ENCODE data around the gene LPCAT3. TPM values are rescaled to one million over a fixed set of nuclear protein-coding genes. Genes with fewer than 3 reads are reported as not detected.

Gene LPCAT3
- polyA plus RNA-seq, 1 donor, result 20.1 TPM

DNA sequence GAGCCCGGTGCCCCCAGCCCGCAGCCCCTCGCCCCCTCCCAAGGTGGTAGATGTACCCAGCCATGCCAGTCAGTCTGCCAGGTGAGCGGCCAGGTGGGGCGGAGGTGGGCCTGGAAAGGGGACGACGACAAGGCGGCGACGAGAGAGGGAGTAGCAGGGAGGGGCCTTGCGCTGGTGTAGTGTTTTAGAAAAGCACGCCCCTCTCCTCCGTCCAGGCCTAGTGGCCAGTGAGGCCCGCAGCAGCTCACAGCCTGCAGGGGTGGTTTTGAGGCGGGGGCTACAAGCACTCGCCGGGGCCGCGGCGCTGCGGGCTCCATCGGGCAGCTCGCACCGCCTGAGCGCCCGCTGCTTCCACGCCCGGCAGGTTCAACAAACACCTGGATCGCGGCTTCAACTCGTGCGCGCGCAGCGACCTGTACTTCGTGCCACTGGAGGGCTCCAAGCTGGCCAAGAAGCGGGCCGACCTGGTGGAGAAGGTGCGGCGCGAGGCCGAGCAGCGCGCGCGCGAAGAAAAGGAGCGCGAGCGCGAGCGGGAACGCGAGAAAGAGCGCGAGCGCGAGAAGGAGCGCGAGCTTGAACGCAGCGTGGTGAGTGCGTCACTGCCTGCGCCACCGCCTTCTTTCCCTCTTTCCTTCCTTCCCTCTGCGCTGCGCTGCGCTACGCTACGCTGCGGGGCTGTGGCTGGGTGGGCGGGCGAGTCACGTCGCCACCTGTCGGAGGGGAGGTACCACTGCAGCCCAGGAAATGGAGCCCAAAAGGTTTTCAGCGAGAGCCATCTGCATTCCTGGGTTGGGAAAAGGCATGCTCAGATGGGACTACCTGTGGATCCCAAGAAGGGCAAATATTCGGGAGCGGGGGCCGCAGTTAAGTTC is 80.6 kb downstream of the LPCAT3 start:
- DNase-seq (ENCODE audit: low read depth), result peak; percentile 87

DNA sequence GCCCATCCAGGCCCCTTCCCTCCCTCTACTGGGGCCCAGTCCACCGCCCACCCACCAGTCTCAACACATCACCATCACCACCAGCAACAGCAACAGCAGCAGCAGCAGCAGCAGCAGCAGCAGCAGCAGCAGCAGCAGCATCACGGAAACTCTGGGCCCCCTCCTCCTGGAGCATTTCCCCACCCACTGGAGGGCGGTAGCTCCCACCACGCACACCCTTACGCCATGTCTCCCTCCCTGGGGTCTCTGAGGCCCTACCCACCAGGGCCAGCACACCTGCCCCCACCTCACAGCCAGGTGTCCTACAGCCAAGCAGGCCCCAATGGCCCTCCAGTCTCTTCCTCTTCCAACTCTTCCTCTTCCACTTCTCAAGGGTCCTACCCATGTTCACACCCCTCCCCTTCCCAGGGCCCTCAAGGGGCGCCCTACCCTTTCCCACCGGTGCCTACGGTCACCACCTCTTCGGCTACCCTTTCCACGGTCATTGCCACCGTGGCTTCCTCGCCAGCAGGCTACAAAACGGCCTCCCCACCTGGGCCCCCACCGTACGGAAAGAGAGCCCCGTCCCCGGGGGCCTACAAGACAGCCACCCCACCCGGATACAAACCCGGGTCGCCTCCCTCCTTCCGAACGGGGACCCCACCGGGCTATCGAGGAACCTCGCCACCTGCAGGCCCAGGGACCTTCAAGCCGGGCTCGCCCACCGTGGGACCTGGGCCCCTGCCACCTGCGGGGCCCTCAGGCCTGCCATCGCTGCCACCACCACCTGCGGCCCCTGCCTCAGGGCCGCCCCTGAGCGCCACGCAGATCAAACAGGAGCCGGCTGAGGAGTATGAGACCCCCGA is 81.4 kb downstream of the LPCAT3 start:
- DNase-seq (ENCODE audit: low read depth), result no peak

DNA sequence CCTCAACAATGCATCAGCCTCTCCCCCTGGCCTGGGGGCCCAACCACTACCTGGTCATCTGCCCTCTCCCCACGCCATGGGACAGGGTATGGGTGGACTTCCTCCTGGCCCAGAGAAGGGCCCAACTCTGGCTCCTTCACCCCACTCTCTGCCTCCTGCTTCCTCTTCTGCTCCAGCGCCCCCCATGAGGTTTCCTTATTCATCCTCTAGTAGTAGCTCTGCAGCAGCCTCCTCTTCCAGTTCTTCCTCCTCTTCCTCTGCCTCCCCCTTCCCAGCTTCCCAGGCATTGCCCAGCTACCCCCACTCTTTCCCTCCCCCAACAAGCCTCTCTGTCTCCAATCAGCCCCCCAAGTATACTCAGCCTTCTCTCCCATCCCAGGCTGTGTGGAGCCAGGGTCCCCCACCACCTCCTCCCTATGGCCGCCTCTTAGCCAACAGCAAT is 82.1 kb downstream of the LPCAT3 start:
- no peak for DNase-seq (ENCODE audit: low read depth)

DNA sequence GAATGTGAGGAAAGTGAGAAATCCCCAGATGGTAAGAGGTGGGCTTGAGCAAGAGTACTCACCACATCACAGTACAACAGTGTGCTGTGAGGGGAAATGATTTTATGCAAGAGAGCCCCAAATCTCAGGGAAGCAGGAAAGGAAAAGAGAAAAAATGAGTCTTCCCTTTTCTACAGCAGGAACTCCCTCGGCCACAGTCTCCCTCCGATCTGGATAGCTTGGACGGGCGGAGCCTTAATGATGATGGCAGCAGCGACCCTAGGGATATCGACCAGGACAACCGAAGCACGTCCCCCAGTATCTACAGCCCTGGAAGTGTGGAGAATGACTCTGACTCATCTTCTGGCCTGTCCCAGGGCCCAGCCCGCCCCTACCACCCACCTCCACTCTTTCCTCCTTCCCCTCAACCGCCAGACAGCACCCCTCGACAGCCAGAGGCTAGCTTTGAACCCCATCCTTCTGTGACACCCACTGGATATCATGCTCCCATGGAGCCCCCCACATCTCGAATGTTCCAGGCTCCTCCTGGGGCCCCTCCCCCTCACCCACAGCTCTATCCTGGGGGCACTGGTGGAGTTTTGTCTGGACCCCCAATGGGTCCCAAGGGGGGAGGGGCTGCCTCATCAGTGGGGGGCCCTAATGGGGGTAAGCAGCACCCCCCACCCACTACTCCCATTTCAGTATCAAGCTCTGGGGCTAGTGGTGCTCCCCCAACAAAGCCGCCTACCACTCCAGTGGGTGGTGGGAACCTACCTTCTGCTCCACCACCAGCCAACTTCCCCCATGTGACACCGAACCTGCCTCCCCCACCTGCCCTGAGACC is 82.7 kb downstream of the LPCAT3 start:
- DNase-seq (ENCODE audit: low read depth), result no peak

DNA sequence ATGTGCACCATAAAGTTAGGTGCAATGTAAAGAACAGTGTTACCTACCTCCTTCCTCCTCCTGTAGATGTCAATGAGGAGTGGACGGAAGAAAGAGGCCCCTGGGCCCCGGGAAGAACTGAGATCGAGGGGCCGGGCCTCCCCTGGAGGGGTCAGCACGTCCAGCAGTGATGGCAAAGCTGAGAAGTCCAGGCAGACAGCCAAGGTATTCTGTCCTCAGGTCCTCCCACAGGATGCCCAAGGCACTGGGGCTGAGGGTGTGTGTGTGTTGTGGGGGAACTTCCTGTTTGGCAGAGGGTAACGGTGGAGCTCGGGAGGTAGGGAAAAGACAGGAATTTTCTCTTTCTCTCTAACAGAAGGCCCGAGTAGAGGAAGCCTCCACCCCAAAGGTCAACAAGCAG is 84.2 kb downstream of the LPCAT3 start:
- DNase-seq (ENCODE audit: low read depth), result no peak

DNA sequence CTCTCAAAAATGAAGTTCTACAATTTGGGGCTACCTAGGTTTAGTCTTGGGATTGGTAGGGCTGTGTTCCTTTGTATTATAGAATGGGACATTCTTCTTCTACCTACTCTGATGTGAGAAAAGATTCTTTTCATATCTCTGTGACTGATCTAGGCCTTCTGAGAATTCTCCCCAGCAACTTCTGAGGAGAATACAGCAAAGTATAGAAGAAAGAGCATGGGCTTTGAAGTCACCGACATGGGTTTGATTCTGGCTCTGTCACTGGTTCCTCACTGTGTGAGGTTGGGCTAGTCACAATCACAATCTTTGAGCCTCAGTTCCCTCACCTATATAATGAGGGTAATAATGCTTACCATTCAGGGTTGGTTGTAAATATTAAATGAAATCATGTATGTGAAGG is 85.5 kb downstream of the LPCAT3 start:
- DNase-seq (ENCODE audit: low read depth), result no peak

DNA sequence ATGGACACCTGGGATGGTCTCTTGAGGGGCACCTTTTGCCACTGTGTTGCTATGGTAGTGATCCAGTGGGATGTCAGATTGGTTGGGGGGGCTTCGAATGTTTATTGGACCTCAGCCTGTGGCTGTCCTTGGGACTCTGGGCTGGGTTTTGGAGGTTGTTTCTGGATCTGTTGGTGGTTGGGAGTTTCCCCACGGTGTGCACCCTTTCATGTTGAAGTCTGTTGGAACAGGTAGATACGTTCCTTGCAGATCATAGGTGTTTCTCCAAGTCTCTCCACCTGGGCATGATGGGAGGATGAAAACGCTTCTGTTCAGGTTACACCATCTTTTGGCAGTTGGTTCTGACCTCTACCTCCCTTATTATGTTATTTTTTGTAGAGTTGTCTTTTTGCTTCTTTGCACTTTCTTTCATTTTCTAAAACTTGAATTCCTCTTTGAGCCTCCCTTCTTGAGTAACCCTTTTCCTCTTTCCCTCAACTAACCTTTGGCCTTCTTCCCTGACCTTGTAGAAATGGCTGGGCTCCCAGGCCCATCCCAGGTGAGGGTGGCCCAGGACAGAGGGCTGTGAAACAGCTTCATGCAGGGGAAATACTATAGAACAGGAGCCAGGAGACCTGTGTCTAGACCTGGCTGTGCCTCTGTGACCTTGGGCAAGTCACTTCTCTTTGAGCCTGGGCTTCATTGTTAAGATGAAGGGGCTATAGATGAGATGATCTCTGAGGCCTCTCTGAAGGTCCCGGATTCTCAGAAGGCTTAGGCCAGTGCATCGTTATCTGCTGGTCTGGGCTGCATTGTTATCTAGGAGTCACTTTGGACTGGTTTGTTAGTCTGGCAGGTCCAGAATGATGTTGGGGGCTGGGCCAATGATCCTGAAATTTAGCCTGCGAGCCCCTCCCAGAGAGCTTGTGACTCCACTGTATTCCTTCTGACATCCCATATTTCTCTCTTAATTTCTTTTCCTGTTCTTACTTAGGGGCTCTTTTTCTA is 88.5 kb downstream of the LPCAT3 start:
- DNase-seq (ENCODE audit: low read depth), result no peak

DNA sequence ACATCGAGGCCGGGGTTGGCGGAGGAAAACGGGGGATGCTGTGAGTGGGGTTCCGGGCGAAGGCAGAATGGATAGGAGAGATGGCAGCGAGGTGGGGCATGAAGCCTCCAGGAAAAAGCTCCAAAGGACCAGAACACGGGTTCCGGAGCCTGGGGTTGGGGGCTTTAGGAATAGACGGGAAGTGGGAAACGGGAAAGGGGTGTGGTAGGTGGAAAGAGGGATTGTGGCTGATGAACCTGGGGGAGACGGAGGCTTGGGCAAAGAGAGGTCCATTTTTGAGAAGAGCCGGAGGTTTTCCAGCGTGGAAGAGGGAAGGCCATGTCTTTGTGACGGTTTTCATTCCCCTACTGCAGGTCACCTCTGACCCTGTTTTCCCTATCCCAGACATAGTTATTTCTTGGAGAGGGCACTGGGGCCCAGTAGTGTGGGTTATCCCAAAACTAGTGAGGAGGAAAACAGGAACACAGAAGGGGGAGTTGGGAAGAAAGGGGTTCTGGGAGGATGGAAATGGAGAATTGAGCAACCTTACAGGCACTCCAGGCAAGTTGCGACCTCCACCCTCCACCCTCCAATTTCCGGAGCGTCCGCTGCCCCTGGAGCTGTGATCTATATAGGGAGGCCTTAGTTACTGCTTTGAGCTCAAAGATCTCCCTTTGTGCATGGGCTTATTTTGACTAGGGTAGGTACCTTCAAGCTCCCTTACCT is 89.4 kb downstream of the LPCAT3 start:
- DNase-seq (ENCODE audit: low read depth), result no peak

DNA sequence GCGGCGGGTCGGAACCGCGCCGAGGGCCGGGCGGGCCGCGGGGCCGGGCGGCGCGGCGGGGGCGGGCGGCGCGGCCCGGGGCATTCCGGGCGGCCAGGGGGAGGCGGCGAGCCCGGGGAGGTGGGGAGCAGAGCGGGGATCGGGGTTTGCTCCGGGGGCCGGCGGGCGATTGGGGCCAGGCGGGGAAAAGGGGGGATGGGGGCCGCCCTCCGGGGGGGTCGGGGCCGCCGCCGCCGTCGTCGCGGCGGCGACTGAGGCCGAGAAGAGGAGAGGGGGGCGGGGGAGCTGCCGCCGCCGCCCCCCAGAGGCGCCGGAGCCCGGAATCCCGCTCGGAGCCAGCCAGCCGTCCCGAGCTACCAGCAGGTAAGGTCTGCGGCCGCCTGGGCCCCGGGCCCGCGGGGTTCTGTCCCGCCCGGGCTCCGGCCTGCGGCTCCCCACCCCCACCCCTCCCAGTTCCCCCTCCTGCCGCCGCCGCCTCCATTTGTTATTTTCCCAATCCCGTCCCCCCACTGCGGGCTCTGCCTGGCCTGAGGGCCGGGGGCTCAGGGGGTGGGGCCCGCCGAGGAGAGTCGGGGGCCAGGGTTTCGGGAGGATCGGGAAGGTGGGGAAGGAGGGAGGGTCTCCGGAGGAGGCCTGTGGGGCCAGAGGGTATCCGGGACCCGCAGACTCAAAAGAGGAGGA is 90.1 kb downstream of the LPCAT3 start:
- DNase-seq (ENCODE audit: low read depth), result no peak

DNA sequence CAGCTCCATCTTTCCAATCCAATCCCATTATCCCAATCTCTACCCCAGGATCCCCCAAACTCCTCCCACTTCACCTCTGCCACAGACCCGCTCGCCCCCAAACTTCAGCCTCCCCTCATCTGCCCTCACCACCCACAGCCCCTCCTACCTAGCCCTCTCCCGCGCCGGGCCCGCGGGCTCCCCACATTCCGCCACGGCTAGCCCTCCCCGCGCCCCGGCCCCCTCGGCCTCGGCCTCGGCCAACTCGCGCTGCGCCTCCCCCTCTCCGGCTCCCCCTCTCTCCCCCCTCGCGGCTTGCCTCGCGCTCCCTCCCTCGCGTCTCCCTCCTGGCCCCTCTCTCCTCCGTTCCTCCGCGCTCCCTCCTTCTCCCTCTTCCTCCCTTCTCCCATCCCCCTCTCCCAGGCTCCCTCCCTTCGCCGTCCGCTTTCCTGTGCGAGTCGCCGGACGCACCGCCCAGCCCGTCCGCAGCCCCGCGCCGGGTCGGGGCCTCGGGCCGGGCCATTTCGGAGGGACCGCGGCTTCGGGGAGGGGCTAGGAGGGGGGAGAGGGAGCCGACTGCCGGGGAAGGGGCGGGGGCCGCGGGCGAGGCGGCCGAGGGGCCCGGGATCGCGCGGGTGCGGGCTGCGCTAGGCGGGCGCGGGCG is 90.8 kb downstream of the LPCAT3 start, which contains the start of gene ATN1:
ATN1 (plus strand) TSS at position 581 of the 643 bp plus-strand sequence. CDS start 6,043 bp downstream, outside the sequence.
- peak; percentile 81 for DNase-seq (ENCODE audit: low read depth)

Other genes with a start within 250 kb of the LPCAT3 start
- 0.70 TPM for gene LAG3, start 246.0 kb downstream of the LPCAT3 start, polyA plus RNA-seq (ENCODE audit: insufficient read length)
- 5.6 TPM for gene CD4, start 228.9 kb downstream of the LPCAT3 start, polyA plus RNA-seq (ENCODE audit: insufficient read length)
- gene GPR162, start 196.7 kb downstream of the LPCAT3 start, polyA plus RNA-seq (ENCODE audit: insufficient read length), result 16.8 TPM
- 40.3 TPM for gene P3H3, start 190.1 kb downstream of the LPCAT3 start, polyA plus RNA-seq (ENCODE audit: insufficient read length)
- gene GNB3, start 177.6 kb downstream of the LPCAT3 start, polyA plus RNA-seq (ENCODE audit: insufficient read length), result 32.4 TPM
- 17.5 TPM for gene CDCA3, start 167.2 kb downstream of the LPCAT3 start, polyA plus RNA-seq (ENCODE audit: insufficient read length)
- gene USP5, start 166.3 kb downstream of the LPCAT3 start, polyA plus RNA-seq (ENCODE audit: insufficient read length), result 62.2 TPM
- gene TPI1, start 150.9 kb downstream of the LPCAT3 start, polyA plus RNA-seq (ENCODE audit: insufficient read length), result 1,115 TPM
- 8.9 TPM for gene SPSB2, start 145.2 kb downstream of the LPCAT3 start, polyA plus RNA-seq (ENCODE audit: insufficient read length)
- gene LRRC23, start 113.7 kb downstream of the LPCAT3 start, polyA plus RNA-seq (ENCODE audit: insufficient read length), result 10.5 TPM
- 6.1 TPM for gene ENO2, start 103.9 kb downstream of the LPCAT3 start, polyA plus RNA-seq (ENCODE audit: insufficient read length)
- 70.4 TPM for gene ATN1, start 90.5 kb downstream of the LPCAT3 start, polyA plus RNA-seq (ENCODE audit: insufficient read length)
- not detected for gene RNU7-1, start 74.7 kb downstream of the LPCAT3 start, polyA plus RNA-seq (ENCODE audit: insufficient read length)
- gene C12orf57, start 74.5 kb downstream of the LPCAT3 start, polyA plus RNA-seq (ENCODE audit: insufficient read length), result 155 TPM
- 5.0 TPM for gene PTPN6, start 67.1 kb downstream of the LPCAT3 start, polyA plus RNA-seq (ENCODE audit: insufficient read length)
- 304 TPM for gene PHB2, start 47.8 kb downstream of the LPCAT3 start, polyA plus RNA-seq (ENCODE audit: insufficient read length)
- gene EMG1, start 47.6 kb downstream of the LPCAT3 start, polyA plus RNA-seq (ENCODE audit: insufficient read length), result 28.8 TPM
- 66.4 TPM for gene C1S, start 42.2 kb upstream of the LPCAT3 start, polyA plus RNA-seq (ENCODE audit: insufficient read length)
- gene C1R, start 74.0 kb upstream of the LPCAT3 start, polyA plus RNA-seq (ENCODE audit: insufficient read length), result 80.9 TPM
- gene C1RL, start 90.7 kb upstream of the LPCAT3 start, polyA plus RNA-seq (ENCODE audit: insufficient read length), result 10.5 TPM
- gene RBP5, start 110.4 kb upstream of the LPCAT3 start, polyA plus RNA-seq (ENCODE audit: insufficient read length), result 2.4 TPM
- gene CLSTN3, start 111.9 kb upstream of the LPCAT3 start, polyA plus RNA-seq (ENCODE audit: insufficient read length), result 13.5 TPM
- 40.0 TPM for gene PEX5, start 171.2 kb upstream of the LPCAT3 start, polyA plus RNA-seq (ENCODE audit: insufficient read length)

Measured in forelimb muscle (tissue), 1 donor.